B cell (primary cell): ENCODE measurements around the gene DYNLT4. TPM values are rescaled to one million over a fixed set of nuclear protein-coding genes. Genes with fewer than 3 reads are reported as not detected.

ENCODE experiments used
- ATAC-seq: fragments of 200-7000 bp; cut with Tn5 transposase; one replicate; pipeline ENCODE4 v1.10.0; 2021; ENCODE audit warnings: low read depth, mild to moderate bottlenecking, moderate number of reproducible peaks, moderate library complexity
- CTCF ChIA-PET: fragments of 350-600 bp; sonication (Branson Sonifier 250); formaldehyde crosslinking; loops from one replicate; lab custom pipeline; 2021; ENCODE audit warnings: antibody characterized with exemption, inconsistent platforms; lab: Charles Lee
- POLR2A ChIA-PET: fragments of 350-600 bp; sonication (Branson Sonifier 250); formaldehyde crosslinking; loops from one replicate; lab custom pipeline; 2021; ENCODE audit warnings: antibody characterized with exemption; lab: Charles Lee
- DNase-seq: peaks from one replicate; pipeline ENCODE4 v3.0.0; 2013
- H2AFZ ChIP-seq: 2 replicates; pipeline ENCODE4 v1.6.1; 2012; ENCODE audit warnings: mild to moderate bottlenecking, low read depth, low read length; ENCODE audit not compliant: insufficient read depth, poor library complexity, severe bottlenecking
- H3K27ac ChIP-seq, 2 donors: 1 replicate in 1 of 2; 2 replicates in 1 of 2; pipeline ENCODE4 v1.5.1; 2012 to 2013; ENCODE audit warnings: low read length in 2 of 2, mild to moderate bottlenecking in 2 of 2, moderate library complexity in 1 of 2
- H3K27me3 ChIP-seq, 4 experiments: fragments of 200-600 bp in 1 of 4; sonication (generic) in 1 of 4; replicated peaks in 1 of 4; 1 replicate in 2 of 4; 2 replicates in 2 of 4; pipeline versions ENCODE4 v1.6.1 to v1.7.0; 2013 to 2016; ENCODE audit warnings: low read length in 3 of 4, mild to moderate bottlenecking in 2 of 4, mixed read lengths in 1 of 4, moderate library complexity in 1 of 4; ENCODE audit not compliant: insufficient read depth in 4 of 4, control insufficient read depth in 3 of 4; ENCODE audit errors: control extremely low read depth in 1 of 4
- H3K36me3 ChIP-seq, 2 experiments: replicated peaks in 1 of 2; 1 replicate in 1 of 2; 2 replicates in 1 of 2; pipeline versions ENCODE4 v1.6.1 to v1.7.1; 2013; ENCODE audit warnings: low read length in 1 of 2; ENCODE audit not compliant: insufficient read depth in 2 of 2, control insufficient read depth in 1 of 2; ENCODE audit errors: control extremely low read depth in 1 of 2, extremely low read depth in 1 of 2
- H3K4me1 ChIP-seq, 2 donors: fragments of 200-600 bp in 1 of 2; sonication (generic) in 1 of 2; 1 replicate in 1 of 2; 2 replicates in 1 of 2; pipeline versions ENCODE4 v1.5.1 to v1.6.1; 2013 to 2017; ENCODE audit warnings: low read length in 2 of 2; ENCODE audit not compliant: control insufficient read depth in 2 of 2, insufficient read depth in 2 of 2
- H3K4me2 ChIP-seq: replicated peaks from 2 replicates; pipeline ENCODE3; 2012; ENCODE audit warnings: mild to moderate bottlenecking, low read depth, low read length; ENCODE audit not compliant: poor library complexity, severe bottlenecking
- H3K4me3 ChIP-seq, 5 experiments: fragments of 200-600 bp in 1 of 5; sonication (generic) in 1 of 5; 1 replicate in 3 of 5; 2 replicates in 2 of 5; pipeline versions ENCODE4 v1.5.1 to v1.7.0; 2011 to 2016; ENCODE audit warnings: low read length in 4 of 5, mild to moderate bottlenecking in 4 of 5, low read depth in 2 of 5, control low read depth in 1 of 5, moderate library complexity in 1 of 5; ENCODE audit not compliant: insufficient read depth in 1 of 5; ENCODE audit errors: control extremely low read depth in 1 of 5, extremely low read depth in 1 of 5
- H3K79me2 ChIP-seq: fragments of 200-600 bp; sonication (generic); one replicate; pipeline ENCODE4 v1.6.0; 2016; ENCODE audit warnings: low read length; ENCODE audit not compliant: control insufficient read depth, insufficient read depth
- H3K9ac ChIP-seq: fragments of 200-600 bp; sonication (generic); 2 replicates; pipeline ENCODE4 v1.6.1; 2017; ENCODE audit warnings: mild to moderate bottlenecking, low read length, moderate library complexity
- H3K9me3 ChIP-seq, 3 donors: one replicate each; pipeline versions ENCODE4 v1.6.1 to v1.7.1; 2013; ENCODE audit warnings: low read length in 2 of 3; ENCODE audit not compliant: control insufficient read depth in 2 of 3, insufficient read depth in 1 of 3; ENCODE audit errors: control extremely low read depth in 1 of 3
- H4K20me1 ChIP-seq: 2 replicates; pipeline ENCODE4 v1.6.0; 2012; ENCODE audit warnings: mild to moderate bottlenecking, low read length; ENCODE audit not compliant: insufficient read depth, control insufficient read depth, poor library complexity, severe bottlenecking
- H3K27ac Mint-ChIP-seq: one replicate; pipeline ENCODE4 v1.8.0; 2021; ENCODE audit warnings: mixed read lengths
- H3K27me3 Mint-ChIP-seq: one replicate; pipeline ENCODE4 v1.8.0; 2021; ENCODE audit warnings: mixed read lengths
- H3K4me1 Mint-ChIP-seq: one replicate; pipeline ENCODE4 v1.8.0; 2021; ENCODE audit warnings: mixed read lengths
- H3K4me3 Mint-ChIP-seq: one replicate; pipeline ENCODE4 v1.8.0; 2021; ENCODE audit warnings: mixed read lengths
- H3K9me3 Mint-ChIP-seq: one replicate; pipeline ENCODE4 v1.8.0; 2022; ENCODE audit warnings: mixed read lengths; ENCODE audit not compliant: insufficient read depth
- EZH2 ChIP-seq: IDR thresholded peaks from 2 replicates; pipeline ENCODE4 v1.6.1; 2012; ENCODE audit warnings: borderline replicate concordance, low read depth, mild to moderate bottlenecking, moderate library complexity, low read length; ENCODE audit not compliant: insufficient read depth, poor library complexity, severe bottlenecking
- WGBS: methylation state at CpG from one replicate; pipeline ENCODE4 v1.1.5; 2013; ENCODE audit warnings: missing lambda C conversion rate; ENCODE audit not compliant: insufficient coverage; 5-methylcytosine and 5-hydroxymethylcytosine counted together
- intact Hi-C: fragments of 100-400 bp; cut with micrococcal nuclease; formaldehyde crosslinking; loops from one replicate; pipeline ENCODE4 v1.10.0; 2022
- polyA plus RNA-seq: library from polyadenylated mRNA; depleted of rRNA; stranded (reverse); fragments of >200 nt; gene quantifications from 2 replicates; pipeline ENCODE4 v1.2.3, GENCODE V29; 2012
- total RNA-seq, 2 donors: library from RNA; stranded (reverse); fragments of 120-200 nt in 1 of 2; gene quantifications; 1 replicate in 1 of 2; 2 replicates in 1 of 2; pipeline versions ENCODE4 v1.2.3 to v1.2.4, GENCODE V29; 2013 to 2022
- TF ChIP-seq, protein P1 (sequence below): fragments of 200-600 bp; IDR thresholded peaks from one replicate; pipeline ENCODE4 v1.8.0; 2022; ENCODE audit warnings: antibody characterized with exemption, mild to moderate bottlenecking

The DYNLT4 gene
- total and polyA plus RNA-seq, 2 donors (not counting 1 experiment from before 2014, with no cell fraction given) = 0.19 to 0.39 TPM

DNA sequence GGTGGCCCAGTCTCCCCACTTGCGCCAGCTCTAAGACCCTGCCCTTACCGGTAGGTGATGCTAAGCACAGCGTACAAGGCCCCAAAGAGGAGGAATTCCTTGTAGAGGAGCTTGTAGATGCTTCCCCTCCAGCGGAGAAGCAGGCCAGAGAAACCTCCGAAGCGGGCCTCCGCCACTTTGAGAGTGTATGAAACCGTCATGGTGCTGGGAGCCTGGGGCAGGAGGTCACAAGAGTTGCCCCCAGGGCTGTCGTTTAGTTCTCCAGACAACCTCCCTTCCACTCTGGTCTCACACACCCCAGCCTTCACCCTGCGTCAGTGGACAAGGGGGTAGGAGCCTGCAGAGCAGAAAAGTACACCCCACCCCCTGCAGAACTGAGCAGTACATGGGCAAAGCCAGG is 19.6 kb downstream of the DYNLT4 start:
- H3K27ac ChIP-seq = no peak overlapping the region
- intact Hi-C loops = loop anchor here (2.0 to 5.0 kb wide), 4 partner anchors 13 to 900 kb away; partner anchors contain the start of genes EIF2B3, GPBP1L1, PLK3 and TMEM69
- no peaks in the 10 kb centered on the region for H4K20me1 ChIP-seq
- POLR2A ChIA-PET = interaction anchor here (0.6 to 2.8 kb wide), 6 partner anchors 17 to 224 kb away, joined by 3 to 12 read pairs (median 6); partner anchors contain the start of gene UROD
- CTCF ChIA-PET = interaction anchor here (0.6 to 5.5 kb wide), 11 partner anchors 12 to 713 kb away, joined by 3 to 44 read pairs (median 4); partner anchors contain the start of genes CCDC163, HECTD3, MMACHC and MUTYH
- DNase-seq (no peak), ATAC-seq (no peak)
- no peaks in the 10 kb centered on the region for H3K36me3 ChIP-seq
- TF ChIP-seq, protein P1, sequence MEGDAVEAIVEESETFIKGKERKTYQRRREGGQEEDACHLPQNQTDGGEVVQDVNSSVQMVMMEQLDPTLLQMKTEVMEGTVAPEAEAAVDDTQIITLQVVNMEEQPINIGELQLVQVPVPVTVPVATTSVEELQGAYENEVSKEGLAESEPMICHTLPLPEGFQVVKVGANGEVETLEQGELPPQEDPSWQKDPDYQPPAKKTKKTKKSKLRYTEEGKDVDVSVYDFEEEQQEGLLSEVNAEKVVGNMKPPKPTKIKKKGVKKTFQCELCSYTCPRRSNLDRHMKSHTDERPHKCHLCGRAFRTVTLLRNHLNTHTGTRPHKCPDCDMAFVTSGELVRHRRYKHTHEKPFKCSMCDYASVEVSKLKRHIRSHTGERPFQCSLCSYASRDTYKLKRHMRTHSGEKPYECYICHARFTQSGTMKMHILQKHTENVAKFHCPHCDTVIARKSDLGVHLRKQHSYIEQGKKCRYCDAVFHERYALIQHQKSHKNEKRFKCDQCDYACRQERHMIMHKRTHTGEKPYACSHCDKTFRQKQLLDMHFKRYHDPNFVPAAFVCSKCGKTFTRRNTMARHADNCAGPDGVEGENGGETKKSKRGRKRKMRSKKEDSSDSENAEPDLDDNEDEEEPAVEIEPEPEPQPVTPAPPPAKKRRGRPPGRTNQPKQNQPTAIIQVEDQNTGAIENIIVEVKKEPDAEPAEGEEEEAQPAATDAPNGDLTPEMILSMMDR = no peak
- no peak for TF ChIP-seq EZH2
- WGBS = 97% methylated on average over 5 of the region's 10 CpGs
- H3K79me2 ChIP-seq = no peaks in the 10 kb centered on the region
- H3K4me1 ChIP-seq = peaks cover 25 to 34% of the 10 kb centered on the region in 2 donors
- H3K9me3 Mint-ChIP-seq = no peaks in the 10 kb centered on the region
- H3K4me2 ChIP-seq = no peak overlapping the region
- H3K9me3 ChIP-seq = no peaks in the 10 kb centered on the region
- H3K4me1 Mint-ChIP-seq = peaks cover 29% of the 10 kb centered on the region
- no peak overlapping the region for H3K4me3 ChIP-seq
- no peak overlapping the region for H2AFZ ChIP-seq
- no peak overlapping the region for H3K27ac Mint-ChIP-seq
- no peak overlapping the region for H3K4me3 Mint-ChIP-seq
- H3K27me3 ChIP-seq = no peaks in the 10 kb centered on the region
- H3K27me3 Mint-ChIP-seq = no peaks in the 10 kb centered on the region
- H3K9ac ChIP-seq = no peak overlapping the region

DNA sequence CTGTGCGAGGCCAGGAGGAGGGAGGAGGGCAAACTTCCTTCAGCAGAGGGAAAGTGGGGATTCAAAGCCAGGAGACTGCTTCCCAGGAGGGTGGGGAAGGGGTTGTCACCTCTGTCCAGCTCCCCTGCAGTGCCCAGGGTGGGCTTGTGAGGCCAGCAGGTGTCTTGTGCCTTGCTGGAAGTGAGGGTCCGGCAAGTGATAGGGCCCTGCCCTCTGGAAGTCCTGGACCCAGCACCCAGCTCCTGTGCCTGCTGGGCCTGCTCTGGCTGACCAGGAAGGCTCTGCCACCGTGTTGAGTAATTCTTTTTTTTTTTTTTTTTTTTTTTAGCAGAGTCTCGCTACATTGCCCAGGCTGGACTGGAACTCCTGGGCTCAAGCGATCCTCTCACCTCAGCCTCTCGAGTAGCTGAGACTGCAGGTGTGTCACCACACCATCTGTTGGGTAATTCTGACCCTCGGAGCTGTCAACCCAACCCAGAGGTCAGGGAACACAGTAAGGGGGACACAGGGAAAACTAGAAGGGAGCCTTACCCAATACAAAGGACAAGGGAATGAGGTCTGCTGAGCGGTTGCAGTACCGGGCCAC is 20.2 kb downstream of the DYNLT4 start:
- POLR2A ChIA-PET = interaction anchor here (0.6 to 2.8 kb wide), 9 partner anchors 11 to 516 kb away, joined by 3 to 12 read pairs (median 4); partner anchors contain the start of genes PLK3, RNU5D-1 and UROD
- peak overlapping the region; percentile 92 for H3K27ac Mint-ChIP-seq
- TF ChIP-seq, protein P1 = no peak

More for the DNA sequence above, 20.2 kb downstream of the DYNLT4 start:
- Histone ChIP-seq H3K27me3 (no peaks in the 10 kb centered on the region), H3K27ac (peak overlapping the region; percentile 47 to 50), H3K4me3 (peak overlapping the region in 3 of 5 experiments; percentile 53 to 62 (median 57)), H2AFZ (peak overlapping the region; percentile 82), H3K79me2 (no peaks in the 10 kb centered on the region), H3K36me3 (no peaks in the 10 kb centered on the region), H3K4me1 (peaks cover 25 to 34% of the 10 kb centered on the region in 2 donors), H3K9ac (peak overlapping the region; percentile 63), H3K4me2 (peak overlapping the region; percentile 90), H3K9me3 (no peaks in the 10 kb centered on the region), H4K20me1 (no peaks in the 10 kb centered on the region)
- peaks cover 31% of the 10 kb centered on the region for H3K4me1 Mint-ChIP-seq
- H3K9me3 Mint-ChIP-seq = no peaks in the 10 kb centered on the region
- WGBS = 83% methylated on average over 7 of the region's 9 CpGs
- peak overlapping the region; percentile 82 for H3K4me3 Mint-ChIP-seq
- DNase-seq (peak; percentile 29), ATAC-seq (no peak)
- CTCF ChIA-PET = interaction anchor here (0.6 to 5.5 kb wide), 15 partner anchors 10 to 713 kb away, joined by 3 to 44 read pairs (median 4); partner anchors contain the start of genes CCDC163, HECTD3, MMACHC and MUTYH
- H3K27me3 Mint-ChIP-seq = no peaks in the 10 kb centered on the region
- intact Hi-C loops = loop anchor here (1.0 to 5.0 kb wide), 9 partner anchors 12 to 900 kb away; partner anchors contain the start of genes EIF2B3, GPBP1L1, PLK3 and RNU5D-1
